ENCODE results near the gene FMO1.

DNA sequence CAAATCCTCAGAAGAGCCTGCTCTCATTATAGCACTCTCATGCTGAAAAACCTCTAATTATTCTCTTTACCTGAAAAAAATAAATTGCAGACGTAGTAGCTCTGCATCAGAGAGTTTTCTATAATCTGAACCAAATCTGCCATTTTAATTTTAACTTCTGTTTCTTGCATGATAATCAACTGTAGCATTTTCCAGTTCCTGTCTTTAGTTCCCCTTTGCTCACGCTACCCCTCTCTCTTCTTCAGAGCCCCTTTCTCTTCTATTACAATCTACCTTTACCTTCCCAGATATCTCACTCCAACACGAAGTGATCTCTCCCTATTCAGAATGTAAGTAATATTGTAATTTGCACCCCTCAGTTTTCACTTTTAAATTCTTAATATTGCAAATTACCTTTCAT, 31.4 kb downstream of the FMO1 start:
- TF ChIP-seq CTCF (conservative IDR thresholded peaks at IDR 0.05) (no peak), EZH2 (IDR thresholded peaks at IDR 0.05; ENCODE audit: low read depth) (no peak)
